IMR-90 (cell line): ENCODE measurements around the gene CEP128. TPM values are rescaled to one million over a fixed set of nuclear protein-coding genes. Genes with fewer than 3 reads are reported as not detected.
A peak's percentile ranks its signal among the peaks of the same experiment; 100 is the strongest.

ENCODE experiments used
- ATAC-seq: fragments of 200-7000 bp; cut with Tn5 transposase; 2 replicates; pipeline ENCODE4 v1.9.1; 2020; ENCODE audit warnings: low read depth, mild to moderate bottlenecking, moderate library complexity
- BruUV-seq: library from RNA; stranded (reverse); fragments of 400-500 nt; replicated peaks from 2 replicates; lab custom pipeline; 2021; lab: Mats Ljungman, UMichigan
- CTCF ChIA-PET: fragments of 300-600 bp; formaldehyde crosslinking; extraction: SDS; loops from one replicate; lab custom pipeline; 2021; ENCODE audit warnings: antibody characterized with exemption; lab: Yijun Ruan, JAX
- POLR2A ChIA-PET: fragments of 300-600 bp; sonication (Branson Sonifier 250); formaldehyde crosslinking; loops from one replicate; lab custom pipeline; 2022; ENCODE audit warnings: antibody characterized with exemption; ENCODE audit not compliant: unreplicated experiment; lab: Charles Lee
- DNase-seq: peaks from one replicate; pipeline ENCODE4 v3.0.0; 2013
- H2AFZ ChIP-seq: replicated peaks from 2 replicates; pipeline ENCODE3; 2013; ENCODE audit warnings: low read length, mild to moderate bottlenecking; ENCODE audit not compliant: poor library complexity
- H2AK5ac ChIP-seq: 2 replicates; pipeline ENCODE4 v1.6.1; 2013; ENCODE audit warnings: low read depth, low read length, inconsistent platforms
- H2AK9ac ChIP-seq: replicated peaks from 2 replicates; pipeline ENCODE3; 2013; ENCODE audit warnings: mild to moderate bottlenecking, low read depth, low read length, moderate library complexity; ENCODE audit not compliant: poor library complexity
- H2BK120ac ChIP-seq: 2 replicates; pipeline ENCODE4 v1.6.1; 2013; ENCODE audit warnings: low read depth, low read length, inconsistent platforms
- H2BK15ac ChIP-seq: 3 replicates; pipeline ENCODE4 v1.6.1; 2013; ENCODE audit warnings: low read depth, low read length, inconsistent platforms
- H2BK20ac ChIP-seq: 2 replicates; pipeline ENCODE4 v1.6.1; 2013; ENCODE audit warnings: low read depth, mild to moderate bottlenecking, inconsistent platforms, low read length, moderate library complexity
- H2BK5ac ChIP-seq: 2 replicates; pipeline ENCODE4 v1.6.1; 2013; ENCODE audit warnings: mild to moderate bottlenecking, low read depth, low read length, inconsistent platforms; ENCODE audit not compliant: poor library complexity, severe bottlenecking
- H3K14ac ChIP-seq: replicated peaks from 2 replicates; pipeline ENCODE4 v1.6.1; 2013; ENCODE audit warnings: low read depth, low read length, inconsistent platforms
- H3K18ac ChIP-seq: 2 replicates; pipeline ENCODE4 v1.6.1; 2013; ENCODE audit warnings: low read depth, low read length, control low read depth
- H3K23ac ChIP-seq: 2 replicates; pipeline ENCODE4 v1.6.1; 2013; ENCODE audit warnings: low read depth, low read length, inconsistent platforms
- H3K27ac ChIP-seq: 2 replicates; pipeline ENCODE4 v1.5.1; 2013; ENCODE audit warnings: mild to moderate bottlenecking, control low read depth, low read length; ENCODE audit not compliant: insufficient read depth
- H3K27me3 ChIP-seq: 2 replicates; pipeline ENCODE4 v1.6.1; 2013; ENCODE audit warnings: low read length; ENCODE audit not compliant: control insufficient read depth, insufficient read depth
- H3K36me3 ChIP-seq: 2 replicates; pipeline ENCODE4 v1.6.1; 2013; ENCODE audit warnings: low read length, mixed read lengths; ENCODE audit not compliant: control insufficient read depth, insufficient read depth
- H3K4ac ChIP-seq: 2 replicates; pipeline ENCODE4 v1.6.1; 2013; ENCODE audit warnings: low read depth, low read length, inconsistent platforms
- H3K4me1 ChIP-seq: 2 replicates; pipeline ENCODE4 v1.6.1; 2013; ENCODE audit warnings: low read length, mixed read lengths; ENCODE audit not compliant: control insufficient read depth, insufficient read depth
- H3K4me2 ChIP-seq: 2 replicates; pipeline ENCODE4 v1.6.1; 2013; ENCODE audit warnings: low read depth, mild to moderate bottlenecking, control low read depth, low read length, moderate library complexity
- H3K4me3 ChIP-seq: 2 replicates; pipeline ENCODE4 v1.5.1; 2013; ENCODE audit warnings: low read depth, mild to moderate bottlenecking, control low read depth, low read length, moderate library complexity; ENCODE audit not compliant: insufficient read depth
- H3K56ac ChIP-seq: 2 replicates; pipeline ENCODE4 v1.6.1; 2013; ENCODE audit warnings: low read length, inconsistent platforms; ENCODE audit not compliant: insufficient read depth; ENCODE audit errors: extremely low read depth
- H3K79me1 ChIP-seq, 2 experiments: 2 replicates each; pipeline ENCODE4 v1.6.1; 2013; ENCODE audit warnings: low read length in 2 of 2, inconsistent platforms in 1 of 2, low read depth in 1 of 2
- H3K9ac ChIP-seq: 2 replicates; pipeline ENCODE4 v1.6.1; 2013; ENCODE audit warnings: low read depth, low read length, control low read depth
- H3K9me1 ChIP-seq: 2 replicates; pipeline ENCODE4 v1.6.1; 2013; ENCODE audit warnings: low read length, inconsistent platforms; ENCODE audit not compliant: insufficient read depth
- H3K9me3 ChIP-seq: 2 replicates; pipeline ENCODE4 v1.6.1; 2013; ENCODE audit warnings: low read length; ENCODE audit not compliant: control insufficient read depth, insufficient read depth
- H4K20me1 ChIP-seq: 2 replicates; pipeline ENCODE4 v1.6.1; 2013; ENCODE audit warnings: low read length, inconsistent platforms; ENCODE audit not compliant: insufficient read depth
- H4K5ac ChIP-seq: 2 replicates; pipeline ENCODE4 v1.6.1; 2013; ENCODE audit warnings: mild to moderate bottlenecking, low read depth, low read length, control low read depth
- H4K8ac ChIP-seq, 2 experiments: 2 replicates each; pipeline ENCODE4 v1.6.1; 2013; ENCODE audit warnings: low read depth in 2 of 2, low read length in 2 of 2, control low read depth in 1 of 2, inconsistent platforms in 1 of 2
- H4K91ac ChIP-seq: 2 replicates; pipeline ENCODE4 v1.6.1; 2013; ENCODE audit warnings: low read depth, low read length, inconsistent platforms; ENCODE audit not compliant: insufficient read depth
- CHD1 ChIP-seq: IDR thresholded peaks from 2 replicates; pipeline ENCODE4 v1.6.1; 2012; ENCODE audit warnings: low read depth, low read length, improper control_type of control experiment
- MAFK ChIP-seq: IDR thresholded peaks from 2 replicates; pipeline ENCODE4 v1.6.1; 2012; ENCODE audit warnings: low read depth, low read length, improper control_type of control experiment
- RAD21 ChIP-seq: IDR thresholded peaks from 2 replicates; pipeline ENCODE4 v1.6.1; 2012; ENCODE audit warnings: low read length, improper control_type of control experiment
- WGBS, 2 experiments: methylation state at CpG; one replicate each; pipeline versions ENCODE4 v1.1.5 to v1.1.7; 2013; ENCODE audit warnings: missing lambda C conversion rate in 2 of 2; ENCODE audit not compliant: insufficient read length in 1 of 2; ENCODE audit errors: extremely low coverage in 2 of 2; 5-methylcytosine and 5-hydroxymethylcytosine counted together
- dilution Hi-C: fragments of 300-500 bp; cut with HindIII; formaldehyde crosslinking; loops from one replicate; pipeline ENCODE4 v1.14.3; 2018; ENCODE audit warnings: low sequenced_read_pairs; ENCODE audit not compliant: unreplicated experiment
- in situ Hi-C: fragments of 300-500 bp; cut with MboI; formaldehyde crosslinking; loops from 3 replicates; pipeline ENCODE4 v1.14.3; 2019; ENCODE audit warnings: low sequenced_read_pairs, inconsistent platforms, mixed read lengths
- intact Hi-C: fragments of 100-400 bp; cut with micrococcal nuclease; formaldehyde crosslinking; loops from 2 replicates; pipeline ENCODE4 v1.10.0; 2022
- polyA plus RNA-seq, 3 experiments: library from polyadenylated mRNA; depleted of rRNA; stranded (reverse); fragments of >200 nt; gene quantifications; 2 replicates each; pipeline ENCODE4 v1.2.3, GENCODE V29; 2012; ENCODE audit warnings: low replicate concordance in 1 of 3
- total RNA-seq: library from RNA; depleted of rRNA; stranded (reverse); fragments of >200 nt; gene quantifications from 2 replicates; pipeline ENCODE4 v1.2.3, GENCODE V29; 2012

The CEP128 gene
- total and polyA plus RNA-seq, 2 of the 4 experiments (the other 2 are of a cell fraction), result 1.9 to 5.7 TPM

DNA sequence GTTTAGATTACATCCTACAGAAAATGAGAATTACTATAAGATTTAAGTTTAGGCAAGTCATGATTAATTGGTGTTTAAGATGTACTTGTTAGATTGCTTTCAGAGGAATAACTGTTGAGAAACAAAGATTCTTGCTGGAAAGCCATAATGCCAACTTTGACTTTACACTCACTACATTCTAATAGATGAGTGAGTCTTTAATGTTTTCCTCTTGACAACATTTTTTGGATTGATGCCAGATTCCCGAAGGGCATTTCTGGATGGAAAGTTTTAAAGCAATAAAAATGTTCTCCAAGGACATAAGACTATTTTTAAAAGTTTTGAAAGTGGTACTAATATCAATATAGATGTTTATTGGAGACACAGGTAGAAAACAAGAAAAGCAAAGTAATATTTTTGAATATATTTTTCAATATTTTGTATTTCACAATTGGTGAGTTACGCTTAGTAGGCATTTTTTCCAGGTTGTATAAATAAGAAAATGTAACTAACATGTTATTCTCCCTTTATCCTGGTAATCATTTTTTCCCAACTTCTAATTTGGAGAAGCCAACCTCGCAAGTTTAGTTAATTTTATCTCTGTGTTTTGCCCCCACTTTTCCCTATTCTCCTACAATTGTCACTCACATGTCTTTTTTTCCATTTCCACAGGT is 307.3 kb downstream of the CEP128 start:
- no peak overlapping the region for H3K23ac ChIP-seq
- no peak overlapping the region; the same call in 1 of the 2 replicates for H3K18ac ChIP-seq
- no peaks in the 10 kb centered on the region for H3K27me3 ChIP-seq
- peak overlapping the region in 1 of 2 experiments; percentile 32; a peak in 1 of 4 replicates for H4K8ac ChIP-seq
- H2AK9ac ChIP-seq, result no peak overlapping the region
- in situ Hi-C loops (no loop called here), dilution Hi-C loops (no loop called here), intact Hi-C loops (no loop called here)
- H2BK15ac ChIP-seq, result peak overlapping the region; percentile 93; the same call in 2 of the 3 replicates
- H3K27ac ChIP-seq, result no peak overlapping the region
- peaks cover 2% of the 10 kb centered on the region; the same call in 1 of the 2 replicates for H3K9me1 ChIP-seq
- no peak overlapping the region for H4K91ac ChIP-seq
- TF ChIP-seq RAD21, result no peak
- no peak for TF ChIP-seq CHD1
- TF ChIP-seq MAFK, result peak; percentile 40; the same call in 1 of the 2 replicates
- no peak for DNase-seq
- no peak overlapping the region for H3K4ac ChIP-seq
- no peak overlapping the region for H2AFZ ChIP-seq
- no peak overlapping the region for H3K9ac ChIP-seq
- no peaks in the 10 kb centered on the region for H3K36me3 ChIP-seq
- peaks cover 7% of the 10 kb centered on the region for H3K4me1 ChIP-seq
- H3K9me3 ChIP-seq, result no peaks in the 10 kb centered on the region
- H3K4me3 ChIP-seq, result no peak overlapping the region
- no peak overlapping the region for H2AK5ac ChIP-seq
- peaks cover 0 to 4% of the 10 kb centered on the region in 2 experiments; a peak in 1 of 4 replicates for H3K79me1 ChIP-seq
- peak overlapping the region; percentile 78; the same call in 1 of the 2 replicates for H2BK20ac ChIP-seq
- no peak overlapping the region for H3K4me2 ChIP-seq
- ChIA-PET POLR2A (no interaction called here), CTCF (no interaction called here)
- H2BK5ac ChIP-seq, result no peak overlapping the region
- peak overlapping the region; percentile 39; the same call in 1 of the 2 replicates for H2BK120ac ChIP-seq
- no peak for ATAC-seq
- H4K5ac ChIP-seq, result no peak overlapping the region
- no peaks in the 10 kb centered on the region for H4K20me1 ChIP-seq
- H3K14ac ChIP-seq, result no peak overlapping the region
- H3K56ac ChIP-seq, result no peak overlapping the region
- BruUV-seq, result no TSS peak
- 100% methylated on average over 1 of the region's 3 CpGs; no CpG with 5 or more reads in 1 of the 2 experiments for WGBS, 2 experiments
